LNCAP (cell line): ENCODE data around the gene RSL1D1.

Experiments used
- TF ChIP-seq, protein P1 (sequence below): fragments of 450-650 bp; IDR thresholded peaks from 2 replicates; pipeline ENCODE4 v1.5.1; 2017; ENCODE audit warnings: mild to moderate bottlenecking

RSL1D1 gene

DNA sequence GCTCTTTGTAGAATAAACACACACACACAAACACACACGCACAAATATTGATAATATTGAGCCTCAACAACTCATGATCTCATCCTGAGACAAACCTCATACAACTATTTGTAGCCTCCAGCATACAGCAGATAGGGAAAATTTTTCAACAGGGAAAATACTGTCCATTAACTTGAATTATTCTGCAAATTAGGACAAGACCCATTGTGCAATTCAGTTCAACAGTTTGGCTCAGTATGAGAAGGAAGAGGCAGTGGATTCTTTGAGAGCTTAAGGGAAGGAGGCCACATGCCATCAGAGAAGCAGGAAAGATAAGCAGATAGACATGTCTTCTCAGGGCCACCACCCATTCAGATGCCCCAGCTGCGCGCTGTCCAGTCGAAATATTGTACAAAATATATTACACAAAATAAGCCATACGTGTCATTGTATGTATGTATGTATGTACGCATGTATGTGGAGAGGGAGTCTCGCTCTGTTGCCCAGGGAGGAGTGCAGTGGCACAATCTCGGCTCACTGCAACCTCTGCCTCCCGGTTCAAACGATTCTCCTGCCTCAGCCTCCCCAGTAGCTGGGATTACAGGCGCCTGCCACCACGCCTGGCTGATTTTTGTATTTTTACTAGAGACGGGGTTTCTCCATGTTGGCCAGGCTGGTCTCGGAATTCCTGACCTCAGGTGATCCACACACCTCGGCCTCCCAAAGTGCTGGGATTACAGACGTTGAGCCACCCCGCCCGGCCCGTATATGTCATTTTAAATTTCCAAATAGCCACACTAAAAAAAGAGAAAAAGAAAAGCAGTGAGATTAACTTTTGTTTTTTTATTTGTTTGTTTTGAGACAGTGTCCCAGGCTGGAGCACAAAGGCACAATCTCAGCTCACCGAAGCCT, 56.1 kb downstream of the RSL1D1 start:
- TF ChIP-seq, protein P1, sequence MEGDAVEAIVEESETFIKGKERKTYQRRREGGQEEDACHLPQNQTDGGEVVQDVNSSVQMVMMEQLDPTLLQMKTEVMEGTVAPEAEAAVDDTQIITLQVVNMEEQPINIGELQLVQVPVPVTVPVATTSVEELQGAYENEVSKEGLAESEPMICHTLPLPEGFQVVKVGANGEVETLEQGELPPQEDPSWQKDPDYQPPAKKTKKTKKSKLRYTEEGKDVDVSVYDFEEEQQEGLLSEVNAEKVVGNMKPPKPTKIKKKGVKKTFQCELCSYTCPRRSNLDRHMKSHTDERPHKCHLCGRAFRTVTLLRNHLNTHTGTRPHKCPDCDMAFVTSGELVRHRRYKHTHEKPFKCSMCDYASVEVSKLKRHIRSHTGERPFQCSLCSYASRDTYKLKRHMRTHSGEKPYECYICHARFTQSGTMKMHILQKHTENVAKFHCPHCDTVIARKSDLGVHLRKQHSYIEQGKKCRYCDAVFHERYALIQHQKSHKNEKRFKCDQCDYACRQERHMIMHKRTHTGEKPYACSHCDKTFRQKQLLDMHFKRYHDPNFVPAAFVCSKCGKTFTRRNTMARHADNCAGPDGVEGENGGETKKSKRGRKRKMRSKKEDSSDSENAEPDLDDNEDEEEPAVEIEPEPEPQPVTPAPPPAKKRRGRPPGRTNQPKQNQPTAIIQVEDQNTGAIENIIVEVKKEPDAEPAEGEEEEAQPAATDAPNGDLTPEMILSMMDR = no peak

DNA sequence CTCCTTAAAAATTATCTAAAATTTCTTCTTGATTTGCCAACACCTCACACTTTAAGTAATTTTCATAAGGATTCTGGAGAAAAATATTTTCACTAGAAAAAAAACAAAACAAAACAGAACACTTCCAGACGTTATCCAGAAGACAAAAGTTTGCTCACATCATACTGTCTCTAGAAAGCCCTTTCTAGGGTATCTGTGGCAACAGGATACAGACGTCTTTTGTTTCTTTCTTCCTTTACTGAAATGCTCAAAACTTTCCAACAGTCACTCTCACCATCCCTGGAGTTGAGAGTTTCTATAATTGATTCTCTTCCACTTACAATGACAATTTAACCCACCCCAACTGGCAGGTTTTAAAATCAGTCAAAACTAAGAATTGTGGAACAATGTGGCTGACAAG, 56.9 kb downstream of the RSL1D1 start:
- TF ChIP-seq, protein P1 = no peak

DNA sequence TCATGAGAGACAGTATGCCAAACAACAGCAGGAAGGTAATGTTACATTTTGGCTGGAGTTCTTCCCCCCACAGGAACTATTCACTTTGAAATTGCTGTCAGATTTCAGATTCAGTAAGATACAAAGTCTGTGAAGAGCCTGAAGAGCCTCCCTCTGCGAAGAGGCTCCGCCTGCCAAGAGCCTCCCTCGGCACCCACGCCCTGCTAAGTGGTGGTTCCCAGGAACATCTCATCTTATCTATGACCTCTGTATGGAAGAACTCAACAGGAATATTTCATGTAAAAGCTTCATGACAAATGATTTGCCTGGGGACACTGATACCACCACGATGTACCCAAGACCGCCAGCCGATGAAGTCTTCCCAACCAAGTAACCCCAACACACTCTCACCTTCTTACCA, 57.5 kb downstream of the RSL1D1 start:
- TF ChIP-seq, protein P1 = no peak

DNA sequence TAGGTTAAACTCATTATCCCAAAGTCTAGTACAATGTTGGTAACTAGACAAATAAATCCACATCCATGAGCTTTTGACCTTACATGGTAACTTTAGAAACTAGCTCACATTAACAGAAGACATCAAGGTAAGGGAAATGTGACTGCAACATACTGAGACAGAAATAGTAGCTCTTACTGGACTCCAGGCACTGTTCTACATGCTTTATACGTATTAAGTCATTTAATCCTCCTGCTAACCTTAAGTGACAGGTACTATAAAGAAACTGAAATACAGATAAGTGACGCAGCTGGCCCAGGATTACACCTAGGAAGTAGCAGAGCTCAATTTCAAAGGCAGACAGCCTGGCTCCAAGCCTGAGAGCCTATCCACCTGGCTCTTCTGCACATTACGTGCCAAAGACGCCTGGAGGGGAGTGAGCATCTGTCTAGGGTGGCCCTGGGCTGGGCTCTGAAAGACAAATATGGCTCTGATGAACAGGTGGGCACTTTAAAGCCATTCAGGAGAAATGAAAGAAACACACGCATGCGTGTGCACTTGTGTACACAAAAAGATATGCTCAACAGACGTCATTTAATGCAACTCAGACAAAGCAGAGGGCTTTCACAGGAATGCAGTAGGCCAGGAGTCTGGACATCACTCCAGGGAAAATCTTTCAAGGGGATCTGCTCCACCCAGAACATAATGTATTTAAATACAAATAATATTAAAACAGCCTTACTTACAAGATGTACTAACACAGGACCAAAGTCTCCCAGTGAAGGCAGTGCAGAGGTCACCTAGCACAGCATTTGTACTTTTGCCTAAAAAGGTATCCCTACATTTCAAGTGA, 58.7 kb downstream of the RSL1D1 start:
- TF ChIP-seq, protein P1 = no peak

DNA sequence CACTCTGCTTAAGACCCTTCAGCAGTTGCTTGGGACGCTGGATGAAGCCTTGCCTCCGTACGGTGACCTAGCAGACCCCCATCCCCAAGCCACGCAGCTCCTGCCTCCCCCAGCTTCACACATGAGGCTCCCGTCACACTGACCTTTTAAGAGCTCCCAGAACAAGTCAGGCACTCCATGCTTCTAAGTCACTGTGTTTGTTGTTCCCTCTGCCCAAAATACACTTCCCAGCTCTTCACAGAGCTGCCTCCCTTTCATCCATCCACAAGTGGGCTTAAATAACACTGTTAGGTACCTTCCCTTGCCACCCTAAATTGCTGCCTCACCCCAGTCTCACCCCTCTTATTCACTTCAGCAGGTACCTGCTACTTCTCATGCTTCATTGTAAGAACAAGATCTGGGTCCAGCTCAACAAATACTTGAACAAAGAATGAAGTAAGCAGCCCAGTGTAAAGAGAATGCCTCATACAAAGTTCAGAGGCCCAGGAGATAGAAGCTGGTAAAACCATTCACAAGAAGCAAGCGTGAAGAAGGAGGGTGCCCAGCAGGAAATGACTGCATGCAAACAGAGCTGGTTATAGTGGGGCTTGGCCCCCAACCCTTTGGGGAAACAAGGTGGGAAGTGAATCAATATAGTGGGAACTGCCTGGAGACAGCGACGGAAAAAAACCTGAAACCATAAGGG, 60.1 kb downstream of the RSL1D1 start:
- TF ChIP-seq, protein P1 = no peak

DNA sequence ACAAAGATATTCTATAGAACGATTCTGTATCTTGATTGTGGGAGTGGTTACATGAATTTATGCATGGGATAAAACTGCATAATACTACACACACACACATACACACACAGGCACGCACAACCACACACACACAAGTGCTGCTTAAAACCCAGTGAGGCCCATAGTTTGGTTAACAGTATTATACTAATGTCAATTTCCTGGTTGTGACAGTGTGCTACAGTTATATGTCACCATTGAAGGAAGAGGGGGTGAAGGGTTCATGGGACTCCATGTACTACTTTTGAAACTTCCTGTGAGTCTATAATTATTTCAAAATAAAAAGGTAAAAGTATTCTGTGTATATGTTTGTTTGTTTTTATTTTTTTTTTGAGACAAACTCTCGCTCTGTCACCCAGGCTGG, 62.4 kb downstream of the RSL1D1 start:
- TF ChIP-seq, protein P1 = no peak

DNA sequence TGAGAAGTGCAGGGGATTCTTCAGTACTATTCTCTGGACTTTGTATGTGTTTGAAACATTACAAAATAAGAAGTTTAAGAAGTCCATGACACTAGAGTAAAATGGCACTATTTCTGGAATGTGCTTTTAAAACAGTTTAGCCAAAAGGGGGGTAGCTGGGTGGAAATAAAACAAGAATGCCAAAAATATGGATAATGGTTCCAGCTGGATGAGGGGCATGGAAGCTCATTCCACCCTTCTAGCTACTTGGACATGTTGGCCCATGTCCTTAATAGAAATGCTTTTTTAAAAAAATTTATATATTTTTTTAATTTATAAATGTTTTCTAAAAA, 67.3 kb downstream of the RSL1D1 start:
- TF ChIP-seq, protein P1 = no peak
